T-cell (primary cell): ENCODE measurements around the gene SELENOO. TPM values are rescaled to one million over a fixed set of nuclear protein-coding genes. Genes with fewer than 3 reads are reported as not detected.

ENCODE experiments used
- ATAC-seq, 4 experiments: fragments of 200-7000 bp in 3 of 4; fragments of 150-1000 bp in 1 of 4; cut with Tn5 transposase; replicated peaks in 1 of 4; 1 replicate in 3 of 4; 2 replicates in 1 of 4; pipeline ENCODE4 v1.10.0; 2021; ENCODE audit warnings: moderate library complexity in 3 of 4, mild to moderate bottlenecking in 2 of 4, moderate number of reproducible peaks in 1 of 4
- CTCF ChIA-PET, 2 donors: fragments of 300-600 bp; sonication (Branson Sonifier 250); formaldehyde crosslinking; loops; one replicate each; lab custom pipeline; 2022; ENCODE audit warnings: antibody characterized with exemption in 2 of 2; lab: Charles Lee
- POLR2A ChIA-PET, 2 donors: fragments of 300-600 bp; sonication (Branson Sonifier 250); formaldehyde crosslinking; loops; one replicate each; lab custom pipeline; 2022; ENCODE audit warnings: antibody characterized with exemption in 2 of 2; lab: Charles Lee
- DNase-seq, 35 experiments: peaks; one replicate each; pipeline versions ENCODE4 v3.0.0 to v3.0.0-alpha.2; 2013 to 2023
- H3K27ac ChIP-seq: one replicate; pipeline ENCODE4 v1.5.1; 2013; ENCODE audit warnings: low read length
- H3K27me3 ChIP-seq, 2 experiments: replicated peaks in 1 of 2; 1 replicate in 1 of 2; 2 replicates in 1 of 2; pipeline versions ENCODE4 v1.6.1 to v1.7.0; 2013; ENCODE audit warnings: low read length in 1 of 2, mixed read lengths in 1 of 2; ENCODE audit not compliant: control insufficient read depth in 2 of 2, insufficient read depth in 2 of 2; ENCODE audit errors: extremely low read depth in 1 of 2
- H3K36me3 ChIP-seq, 2 donors: 1 replicate in 1 of 2; 2 replicates in 1 of 2; pipeline versions ENCODE4 v1.6.1 to v1.7.0; 2013; ENCODE audit warnings: low read length in 1 of 2; ENCODE audit not compliant: control insufficient read depth in 2 of 2, insufficient read depth in 1 of 2; ENCODE audit errors: extremely low read depth in 1 of 2
- H3K4me1 ChIP-seq, 2 experiments: 1 replicate in 1 of 2; 2 replicates in 1 of 2; pipeline versions ENCODE4 v1.6.1 to v1.7.0; 2013; ENCODE audit warnings: low read length in 2 of 2, mixed read lengths in 1 of 2; ENCODE audit not compliant: insufficient read depth in 2 of 2, control insufficient read depth in 1 of 2; ENCODE audit errors: extremely low read depth in 1 of 2
- H3K4me3 ChIP-seq, 2 donors: 1 replicate in 1 of 2; 2 replicates in 1 of 2; pipeline versions ENCODE4 v1.5.1 to v1.7.0; 2013; ENCODE audit warnings: mild to moderate bottlenecking in 2 of 2, low read length in 1 of 2, moderate library complexity in 1 of 2; ENCODE audit not compliant: control insufficient read depth in 1 of 2; ENCODE audit errors: extremely low read depth in 1 of 2
- H3K9me3 ChIP-seq: 2 replicates; pipeline ENCODE4 v1.7.0; 2013
- H3K27ac Mint-ChIP-seq, 2 donors: one replicate each; pipeline ENCODE4 v1.8.0; 2020 to 2021; ENCODE audit warnings: mild to moderate bottlenecking in 2 of 2, mixed read lengths in 2 of 2
- H3K27me3 Mint-ChIP-seq, 2 donors: one replicate each; pipeline ENCODE4 v1.8.0; 2021 to 2022; ENCODE audit warnings: mixed read lengths in 2 of 2
- H3K36me3 Mint-ChIP-seq: one replicate; pipeline ENCODE4 v1.8.0; 2021; ENCODE audit warnings: mixed read lengths
- H3K4me1 Mint-ChIP-seq, 3 donors: one replicate each; pipeline ENCODE4 v1.8.0; 2020 to 2022; ENCODE audit warnings: mixed read lengths in 3 of 3, mild to moderate bottlenecking in 1 of 3
- H3K4me3 Mint-ChIP-seq, 3 donors: one replicate each; pipeline ENCODE4 v1.8.0; 2020 to 2022; ENCODE audit warnings: mild to moderate bottlenecking in 3 of 3, mixed read lengths in 3 of 3, moderate library complexity in 3 of 3
- H3K9me3 Mint-ChIP-seq, 3 donors: one replicate each; pipeline ENCODE4 v1.8.0; 2020 to 2022; ENCODE audit warnings: mixed read lengths in 3 of 3
- WGBS: methylation state at CpG from one replicate; pipeline ENCODE4 v1.1.5; 2013; ENCODE audit warnings: missing lambda C conversion rate; ENCODE audit not compliant: insufficient coverage; 5-methylcytosine and 5-hydroxymethylcytosine counted together
- total RNA-seq, 35 experiments: library from RNA in 6 of 35; stranded (reverse) in 6 of 35; fragments of 120-200 nt in 1 of 35; gene quantifications; one replicate each; pipeline versions ENCODE4 v1.2.1 to v1.2.4 and lab custom pipeline; 2013 to 2026

SELENOO gene
- total RNA-seq, 5 donors from 2014 or later (not counting 1 experiment from before 2014, with no cell fraction given): 28.9 to 51.0 (median 46.1) TPM

DNA sequence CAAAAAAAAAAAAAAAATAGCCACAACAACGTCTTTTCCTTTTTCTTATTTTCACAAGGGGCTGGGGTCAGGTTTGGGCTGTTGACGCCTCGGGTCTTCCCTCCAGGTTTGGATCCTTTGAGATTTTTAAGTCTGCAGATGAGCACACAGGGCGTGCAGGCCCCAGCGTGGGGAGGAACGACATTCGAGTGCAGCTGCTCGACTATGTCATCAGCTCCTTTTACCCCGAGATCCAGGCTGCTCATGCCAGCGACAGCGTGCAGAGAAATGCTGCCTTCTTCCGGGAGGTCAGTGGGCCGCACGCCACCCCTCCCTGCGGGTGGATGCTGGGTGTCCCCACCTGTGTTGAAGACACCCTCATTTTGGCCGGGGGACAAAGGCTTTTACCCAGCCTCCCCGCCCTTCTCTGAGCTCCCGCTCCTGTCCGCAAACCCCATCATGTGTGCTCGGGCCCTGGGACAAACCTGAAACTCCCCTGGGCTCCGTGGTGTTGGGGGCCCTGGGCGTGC lies 7.7 kb downstream of the SELENOO start:
- Mint-ChIP-seq H3K27me3 (no peaks in the 10 kb centered on the region), H3K9me3 (no peaks in the 10 kb centered on the region), H3K4me1 (peaks cover 24 to 36% (median 34%) of the 10 kb centered on the region in 3 donors), H3K4me3 (no peak overlapping the region), H3K36me3 (peaks cover 28% of the 10 kb centered on the region), H3K27ac (no peak overlapping the region)
- ChIA-PET POLR2A (interaction anchor here in 1 of 2 donors (0.6 kb wide), 1 partner anchor 18 kb away, joined by 3 read pairs; no protein-coding TSS in a partner anchor), CTCF (interaction anchor here (0.6 to 0.7 kb wide), 2 partner anchors 51 to 223 kb away, joined by 3 to 4 read pairs; no protein-coding TSS in a partner anchor)
- Histone ChIP-seq H3K36me3 (peaks cover 3 to 43% of the 10 kb centered on the region in 2 donors), H3K4me1 (peaks cover 0 to 24% of the 10 kb centered on the region in 2 experiments), H3K4me3 (no peak overlapping the region), H3K9me3 (no peaks in the 10 kb centered on the region), H3K27me3 (no peaks in the 10 kb centered on the region), H3K27ac (no peak overlapping the region)
- 94% methylated on average over 15 of the region's 22 CpGs for WGBS
- DNase-seq: no peak
- no peak for ATAC-seq

DNA sequence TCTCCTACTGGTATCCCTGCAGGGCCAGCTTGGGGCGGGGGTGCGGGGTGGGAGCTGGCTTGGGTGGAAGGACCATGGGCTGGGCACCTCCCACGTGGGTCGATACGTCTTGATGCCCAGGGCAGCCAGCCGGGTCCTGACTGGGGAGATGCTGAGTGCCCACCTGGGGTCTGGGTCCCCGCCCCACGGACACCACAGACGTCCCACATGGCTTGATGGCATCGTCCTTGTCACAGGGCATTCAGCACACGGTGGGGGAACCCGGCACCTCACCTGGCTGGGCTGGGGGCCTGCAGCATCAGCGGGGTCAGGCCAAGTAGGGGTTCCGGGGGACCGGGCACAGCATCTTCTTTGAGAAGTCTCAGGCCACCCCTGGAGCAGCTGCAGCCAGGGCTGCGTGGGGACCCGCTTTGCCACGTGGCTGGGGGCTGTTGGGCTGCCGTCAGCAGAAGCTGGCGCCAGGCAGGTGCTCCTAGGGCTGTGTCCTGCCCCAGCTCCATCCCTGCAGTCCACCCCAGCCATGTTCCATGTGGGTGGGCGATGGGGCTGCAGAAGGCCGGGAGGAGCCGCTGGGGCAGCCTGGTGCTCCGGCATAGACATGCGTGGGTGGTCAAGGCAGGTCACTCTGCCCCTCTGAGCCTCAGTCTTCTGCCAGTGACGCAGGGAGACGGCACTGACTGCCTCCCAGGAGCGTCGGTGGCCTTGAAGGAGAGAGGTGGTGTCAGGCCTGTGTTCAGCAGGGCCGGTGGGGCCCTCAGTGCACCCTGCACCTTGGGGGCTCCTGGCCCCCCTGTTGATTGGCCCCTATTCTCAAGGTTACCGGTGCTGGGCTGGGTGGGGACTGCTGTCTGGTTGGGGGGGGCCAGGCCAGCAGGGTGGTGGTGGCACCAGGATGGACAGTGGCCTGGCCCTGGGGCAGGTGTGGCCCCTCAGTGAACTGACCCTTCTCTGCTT lies 8.4 kb downstream of the SELENOO start:
- DNase-seq: no peak
- CTCF ChIA-PET: no interaction called here
- POLR2A ChIA-PET: interaction anchor here in 1 of 2 donors (0.6 kb wide), 1 partner anchor 19 kb away, joined by 3 read pairs; no protein-coding TSS in a partner anchor
- H3K4me1 ChIP-seq: peaks cover 0 to 24% of the 10 kb centered on the region in 2 experiments
- 92% methylated on average over 28 of the region's 31 CpGs for whole genome bisulfite sequencing
- no peaks in the 10 kb centered on the region for H3K9me3 ChIP-seq
- H3K4me3 Mint-ChIP-seq: no peak overlapping the region
- peaks cover 24 to 32% (median 31%) of the 10 kb centered on the region in 3 donors for H3K4me1 Mint-ChIP-seq
- no peaks in the 10 kb centered on the region for H3K9me3 Mint-ChIP-seq
- H3K27me3 ChIP-seq: no peaks in the 10 kb centered on the region
- peak overlapping the region; percentile 33 to 46 for H3K27ac Mint-ChIP-seq
- H3K36me3 Mint-ChIP-seq: peaks cover 27% of the 10 kb centered on the region
- H3K27me3 Mint-ChIP-seq: no peaks in the 10 kb centered on the region
- H3K4me3 ChIP-seq: no peak overlapping the region
- H3K27ac ChIP-seq: no peak overlapping the region
- peaks cover 3 to 43% of the 10 kb centered on the region in 2 donors for H3K36me3 ChIP-seq
- peak; percentile 11 to 52 (median 22) for ATAC-seq

DNA sequence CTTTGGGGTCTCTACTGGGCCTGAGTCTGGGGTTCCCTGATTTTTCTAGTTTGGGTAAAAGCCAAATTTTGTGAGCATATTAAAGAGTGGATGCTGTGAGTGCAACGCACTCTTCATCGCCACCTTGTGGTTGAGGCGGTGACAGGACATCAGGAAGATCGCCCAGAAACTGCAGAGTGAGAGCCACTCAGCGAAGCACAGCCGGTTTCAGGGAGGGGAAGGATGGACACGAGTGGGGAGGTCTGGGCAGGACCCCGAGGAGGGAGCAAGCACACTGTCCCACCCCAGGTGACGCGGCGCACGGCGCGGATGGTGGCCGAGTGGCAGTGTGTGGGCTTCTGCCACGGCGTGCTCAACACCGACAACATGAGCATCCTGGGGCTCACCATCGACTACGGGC lies 9.1 kb downstream of the SELENOO start:
- DNase-seq (peak; percentile 40 to 89 (median 67)), ATAC-seq (peak; percentile 71 to 77 (median 73))
- Histone ChIP-seq H3K27ac (no peak overlapping the region), H3K4me3 (no peak overlapping the region), H3K27me3 (no peaks in the 10 kb centered on the region), H3K36me3 (peaks cover 3 to 47% of the 10 kb centered on the region in 2 donors), H3K4me1 (peaks cover 0 to 24% of the 10 kb centered on the region in 2 experiments), H3K9me3 (no peaks in the 10 kb centered on the region)
- POLR2A ChIA-PET: no interaction called here
- peak overlapping the region; percentile 33 to 46 for H3K27ac Mint-ChIP-seq
- peaks cover 26% of the 10 kb centered on the region for H3K36me3 Mint-ChIP-seq
- no peaks in the 10 kb centered on the region for H3K27me3 Mint-ChIP-seq
- peaks cover 25 to 31% (median 28%) of the 10 kb centered on the region in 3 donors for H3K4me1 Mint-ChIP-seq
- no peaks in the 10 kb centered on the region for H3K9me3 Mint-ChIP-seq
- CTCF ChIA-PET: no interaction called here
- WGBS: 63% methylated on average over 20 of the region's 20 CpGs
- H3K4me3 Mint-ChIP-seq: no peak overlapping the region

GRCh38 chr22:50210378-50211139 lies 9.7 kb downstream of the SELENOO start:
- peaks cover 3 to 50% of the 10 kb centered on the region in 2 donors for H3K36me3 ChIP-seq

GRCh38 chr22:50211147-50211546 lies 10.3 kb downstream of the SELENOO start:
- H3K9me3 ChIP-seq: no peaks in the 10 kb centered on the region
- POLR2A ChIA-PET: no interaction called here
- ATAC-seq: no peak

More at GRCh38 chr22:50210378-50211139, 9.7 kb downstream of the SELENOO start:
- no peaks in the 10 kb centered on the region for H3K27me3 Mint-ChIP-seq
- DNase-seq (no peak), ATAC-seq (peak in 1 of 4 experiments; percentile 2)
- H3K4me1 Mint-ChIP-seq: peaks cover 23 to 27% (median 25%) of the 10 kb centered on the region in 3 donors
- ChIA-PET POLR2A (no interaction called here), CTCF (interaction anchor here in 1 of 2 donors (0.5 kb wide), 1 partner anchor 77 kb away, joined by 4 read pairs; no protein-coding TSS in a partner anchor)
- Histone ChIP-seq H3K9me3 (no peaks in the 10 kb centered on the region), H3K4me3 (no peak overlapping the region), H3K4me1 (peaks cover 0 to 24% of the 10 kb centered on the region in 2 experiments), H3K27me3 (no peaks in the 10 kb centered on the region), H3K27ac (no peak overlapping the region)
- H3K4me3 Mint-ChIP-seq: no peak overlapping the region
- WGBS: 93% methylated on average over 31 of the region's 32 CpGs
- H3K9me3 Mint-ChIP-seq: no peaks in the 10 kb centered on the region
- H3K27ac Mint-ChIP-seq: no peak overlapping the region
- peaks cover 26% of the 10 kb centered on the region for H3K36me3 Mint-ChIP-seq

More at GRCh38 chr22:50211147-50211546, 10.3 kb downstream of the SELENOO start:
- no peak for DNase-seq
- 93% methylated on average over 14 of the region's 14 CpGs for WGBS
- Mint-ChIP-seq H3K4me1 (peaks cover 23 to 27% (median 25%) of the 10 kb centered on the region in 3 donors), H3K9me3 (no peaks in the 10 kb centered on the region), H3K36me3 (peaks cover 30% of the 10 kb centered on the region), H3K27ac (peak overlapping the region in 1 of 2 donors; percentile 4), H3K4me3 (no peak overlapping the region), H3K27me3 (no peaks in the 10 kb centered on the region)
- Histone ChIP-seq H3K27ac (no peak overlapping the region), H3K4me1 (peaks cover 0 to 24% of the 10 kb centered on the region in 2 experiments), H3K4me3 (no peak overlapping the region), H3K27me3 (no peaks in the 10 kb centered on the region), H3K36me3 (peaks cover 3 to 55% of the 10 kb centered on the region in 2 donors)
- CTCF ChIA-PET: interaction anchor here in 1 of 2 donors (0.5 to 0.6 kb wide), 2 partner anchors 78 to 181 kb away, joined by 4 read pairs; no protein-coding TSS in a partner anchor
